ENCODE measurements around the gene SOCS3.
"Not testable (repeated sequence)": the region's sequence is repeated elsewhere in the genome, so short reads cannot be mapped to it uniquely, and the experiment has no call there.

SOCS3 gene

DNA sequence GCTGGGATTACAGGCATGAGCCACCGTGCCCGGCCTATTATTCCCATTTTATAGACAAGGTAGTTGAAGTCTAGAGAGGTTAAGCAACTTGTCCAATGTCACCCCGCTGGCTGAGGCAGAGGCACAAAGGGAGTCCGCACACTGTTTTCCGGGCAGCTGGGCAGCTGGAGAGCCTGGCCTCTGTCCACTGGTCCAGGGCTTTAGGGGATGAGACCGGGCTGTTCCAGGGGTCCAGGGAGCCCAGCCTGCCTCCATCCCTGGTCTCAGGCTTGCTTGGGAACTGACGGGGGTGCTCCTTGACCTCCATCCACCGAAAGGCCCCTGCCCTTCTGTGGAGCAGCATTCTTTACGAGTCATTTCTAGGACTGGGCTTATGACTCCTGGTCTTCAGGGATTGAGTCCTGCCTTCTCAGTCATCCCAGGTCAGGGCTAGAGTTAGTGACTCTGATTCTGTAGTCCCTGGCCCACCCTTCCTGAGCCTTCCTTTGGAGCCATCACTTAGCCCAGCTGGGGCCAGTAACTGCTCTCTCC lies 37.5 kb downstream of the SOCS3 start:
- H3K4me1 Mint-ChIP-seq: peaks cover 35% of the 10 kb centered on the region
- H3K27me3 Mint-ChIP-seq: no peaks in the 10 kb centered on the region
- no peaks in the 10 kb centered on the region for H3K9me3 Mint-ChIP-seq
- H3K27ac Mint-ChIP-seq: no peak overlapping the region
- H3K36me3 Mint-ChIP-seq: no peaks in the 10 kb centered on the region
- no peak for ATAC-seq
- no peak overlapping the region for H3K4me3 Mint-ChIP-seq

DNA sequence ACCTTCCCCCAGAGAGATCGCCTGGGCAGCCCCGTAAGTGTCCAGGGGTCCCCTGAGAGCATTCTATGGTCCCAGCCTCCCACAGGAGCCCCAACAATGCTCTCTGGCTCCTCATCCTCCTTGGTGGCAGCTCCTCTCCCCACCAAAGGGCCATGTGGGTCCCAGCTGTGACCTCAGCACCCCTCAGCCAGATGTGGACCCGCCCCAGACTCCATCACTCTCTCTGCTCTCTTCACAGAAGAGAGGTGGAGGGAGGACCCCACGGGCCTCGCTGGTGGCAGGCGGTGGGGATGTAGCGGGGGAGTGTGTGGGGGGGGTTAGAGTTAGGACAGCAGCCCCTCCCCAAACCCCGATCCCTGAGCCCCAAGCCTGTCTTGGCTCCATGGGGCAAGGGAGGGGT lies 41.0 kb downstream of the SOCS3 start:
- peaks cover 54% of the 10 kb centered on the region for H3K4me1 Mint-ChIP-seq
- no peaks in the 10 kb centered on the region for H3K36me3 Mint-ChIP-seq

DNA sequence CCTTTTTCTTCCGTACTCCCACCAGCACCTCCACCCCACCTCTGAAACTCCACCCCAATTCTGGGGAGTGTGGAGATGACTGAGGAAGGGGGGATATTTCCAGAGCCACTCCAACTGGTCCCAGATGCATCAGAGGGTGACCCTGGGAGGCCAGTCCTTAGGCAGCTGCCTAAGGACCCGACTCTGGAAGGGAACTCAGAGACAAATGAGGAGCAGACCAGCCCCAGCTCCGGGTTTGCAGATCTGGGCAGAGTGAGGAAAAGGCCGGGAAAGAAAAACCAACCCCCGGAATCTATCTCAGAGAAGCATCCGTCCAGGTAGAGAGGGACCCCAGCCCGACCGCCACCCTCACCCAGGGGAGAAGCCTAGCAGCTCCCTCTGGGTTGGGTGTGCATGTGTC lies 41.5 kb downstream of the SOCS3 start:
- Mint-ChIP-seq H3K9me3 (no peaks in the 10 kb centered on the region), H3K4me1 (peaks cover 53% of the 10 kb centered on the region), H3K4me3 (no peak overlapping the region), H3K27me3 (no peaks in the 10 kb centered on the region), H3K36me3 (no peaks in the 10 kb centered on the region), H3K27ac (no peak overlapping the region)
- no peak for ATAC-seq

More for the DNA sequence above, 41.0 kb downstream of the SOCS3 start:
- ATAC-seq: no peak
- Mint-ChIP-seq H3K27ac (no peak overlapping the region), H3K9me3 (no peaks in the 10 kb centered on the region), H3K4me3 (no peak overlapping the region), H3K27me3 (no peaks in the 10 kb centered on the region)

DNA sequence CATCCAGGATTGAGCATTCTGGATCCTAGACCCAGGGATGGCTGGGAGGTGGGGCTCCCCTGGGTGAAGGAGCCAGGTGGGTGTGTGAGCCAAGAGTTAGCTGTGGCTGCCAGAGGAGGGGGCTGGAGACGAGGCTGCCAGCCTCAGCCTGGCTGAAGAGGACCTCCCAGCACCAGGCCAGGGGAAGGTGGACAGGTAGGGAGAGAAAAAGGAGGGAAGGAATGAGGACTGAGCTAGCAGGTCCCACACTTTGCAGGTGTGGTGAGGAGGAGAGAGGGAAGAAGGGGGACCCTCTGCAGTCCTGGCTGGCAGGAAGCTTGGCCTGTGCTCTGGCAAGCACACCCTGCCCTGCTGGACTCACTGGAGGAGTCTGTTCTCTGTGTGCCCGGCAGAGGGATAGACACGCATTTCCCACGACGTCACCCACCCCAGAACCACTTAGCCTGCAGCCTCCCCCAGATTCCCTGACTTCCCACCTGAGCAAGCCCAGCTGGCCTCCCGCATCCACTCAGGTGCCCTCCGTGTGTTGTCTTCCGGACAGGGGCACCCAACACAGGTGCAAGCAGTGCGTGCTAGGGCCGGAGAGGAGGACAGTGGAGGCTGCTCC lies 42.0 kb downstream of the SOCS3 start:
- Mint-ChIP-seq H3K36me3 (no peaks in the 10 kb centered on the region), H3K27ac (peak overlapping the region; percentile 89), H3K4me3 (no peak overlapping the region), H3K27me3 (no peaks in the 10 kb centered on the region), H3K4me1 (peaks cover 58% of the 10 kb centered on the region), H3K9me3 (no peaks in the 10 kb centered on the region)
- ATAC-seq: no peak

DNA sequence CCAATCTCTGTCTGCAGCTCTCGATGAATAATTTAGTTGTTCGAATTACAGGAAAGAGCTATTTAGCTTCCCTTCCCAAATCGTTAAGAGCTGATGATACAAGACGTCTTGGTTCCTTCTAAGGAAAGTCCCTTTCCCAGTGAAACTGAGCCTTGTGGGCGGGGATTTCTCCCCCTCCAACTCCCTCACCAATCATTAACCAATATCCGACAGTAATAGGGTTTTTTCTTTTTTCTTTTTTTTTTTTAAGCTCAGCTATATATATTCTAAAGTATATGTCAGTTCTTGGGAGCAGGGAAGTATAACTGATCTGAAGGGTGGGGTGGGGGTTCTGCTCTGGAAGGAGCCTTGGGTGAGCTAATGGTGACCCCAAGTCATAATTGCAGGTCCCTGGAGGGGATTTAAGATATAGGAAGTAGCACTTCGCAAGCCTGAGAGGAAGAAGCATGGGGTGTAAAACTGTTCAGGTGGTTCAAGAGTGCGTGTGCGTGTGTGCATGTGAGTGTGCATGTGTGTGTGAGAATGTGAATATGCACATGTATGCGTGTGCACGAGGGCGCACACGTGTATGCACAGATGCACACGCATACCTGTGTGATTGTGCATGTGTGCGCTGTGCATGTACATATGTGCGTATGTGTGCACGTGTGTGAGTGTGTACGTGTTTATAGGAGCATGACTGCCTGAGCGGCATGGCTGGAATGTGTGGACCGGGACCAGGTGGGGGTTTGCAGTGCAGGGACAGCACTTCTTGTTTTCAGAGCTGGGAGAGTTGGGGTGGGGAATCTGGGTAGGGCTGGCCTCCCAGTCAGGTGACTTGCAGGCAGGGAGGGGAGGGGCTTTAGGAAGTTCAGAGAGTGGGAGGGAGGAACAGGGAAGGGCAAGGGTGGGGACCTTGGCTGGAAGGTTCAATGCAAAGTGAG lies 42.7 kb downstream of the SOCS3 start:
- H3K4me3 Mint-ChIP-seq: peak overlapping the region; percentile 52
- ATAC-seq: peak; percentile 47
- H3K4me1 Mint-ChIP-seq: peaks cover 62% of the 10 kb centered on the region
- no peaks in the 10 kb centered on the region for H3K9me3 Mint-ChIP-seq
- H3K27ac Mint-ChIP-seq: peak overlapping the region; percentile 89
- H3K27me3 Mint-ChIP-seq: no peaks in the 10 kb centered on the region
- no peaks in the 10 kb centered on the region for H3K36me3 Mint-ChIP-seq

DNA sequence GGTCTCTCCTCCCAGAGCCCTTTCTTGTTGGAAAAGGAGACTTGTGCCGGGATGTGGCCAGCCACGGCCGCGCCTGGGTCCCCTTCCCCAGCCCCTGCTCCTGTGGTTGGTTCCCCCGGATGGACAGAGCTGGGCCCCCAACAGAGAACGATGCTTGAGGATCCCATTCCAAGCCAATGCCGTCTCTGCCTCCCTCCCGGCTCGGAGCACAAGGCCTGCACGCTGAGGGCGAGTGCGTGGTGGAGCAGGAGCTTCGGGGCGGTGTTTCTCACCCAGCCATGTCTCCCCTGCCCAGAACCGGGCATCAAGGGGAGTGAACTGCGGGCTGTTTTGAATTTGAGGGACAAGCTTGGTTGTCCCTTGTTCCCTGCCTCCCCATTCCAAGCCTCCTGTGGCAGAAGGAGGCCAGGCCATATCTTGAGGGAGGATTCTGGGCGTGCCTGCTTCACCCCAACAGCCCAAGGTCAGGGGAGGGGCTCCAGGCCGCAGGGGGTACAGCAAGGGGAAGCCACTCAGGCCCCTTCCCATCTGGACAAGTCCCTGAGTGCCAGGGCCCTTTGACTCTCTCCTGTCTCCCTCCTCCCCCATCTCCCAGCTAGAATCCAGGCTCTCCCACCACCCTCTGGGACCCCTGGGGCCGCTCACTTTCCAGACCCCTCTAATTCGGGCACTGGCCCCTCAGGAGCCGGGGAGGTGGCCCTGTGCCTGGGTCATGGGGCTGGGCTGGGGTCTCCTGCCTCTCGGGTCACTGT lies 43.6 kb downstream of the SOCS3 start:
- peaks cover 62% of the 10 kb centered on the region for H3K4me1 Mint-ChIP-seq
- peak overlapping the region; percentile 89 for H3K27ac Mint-ChIP-seq
- peak overlapping the region; percentile 56 for H3K4me3 Mint-ChIP-seq
- H3K36me3 Mint-ChIP-seq: no peaks in the 10 kb centered on the region
- ATAC-seq: no peak
- no peaks in the 10 kb centered on the region for H3K27me3 Mint-ChIP-seq
- no peaks in the 10 kb centered on the region for H3K9me3 Mint-ChIP-seq

DNA sequence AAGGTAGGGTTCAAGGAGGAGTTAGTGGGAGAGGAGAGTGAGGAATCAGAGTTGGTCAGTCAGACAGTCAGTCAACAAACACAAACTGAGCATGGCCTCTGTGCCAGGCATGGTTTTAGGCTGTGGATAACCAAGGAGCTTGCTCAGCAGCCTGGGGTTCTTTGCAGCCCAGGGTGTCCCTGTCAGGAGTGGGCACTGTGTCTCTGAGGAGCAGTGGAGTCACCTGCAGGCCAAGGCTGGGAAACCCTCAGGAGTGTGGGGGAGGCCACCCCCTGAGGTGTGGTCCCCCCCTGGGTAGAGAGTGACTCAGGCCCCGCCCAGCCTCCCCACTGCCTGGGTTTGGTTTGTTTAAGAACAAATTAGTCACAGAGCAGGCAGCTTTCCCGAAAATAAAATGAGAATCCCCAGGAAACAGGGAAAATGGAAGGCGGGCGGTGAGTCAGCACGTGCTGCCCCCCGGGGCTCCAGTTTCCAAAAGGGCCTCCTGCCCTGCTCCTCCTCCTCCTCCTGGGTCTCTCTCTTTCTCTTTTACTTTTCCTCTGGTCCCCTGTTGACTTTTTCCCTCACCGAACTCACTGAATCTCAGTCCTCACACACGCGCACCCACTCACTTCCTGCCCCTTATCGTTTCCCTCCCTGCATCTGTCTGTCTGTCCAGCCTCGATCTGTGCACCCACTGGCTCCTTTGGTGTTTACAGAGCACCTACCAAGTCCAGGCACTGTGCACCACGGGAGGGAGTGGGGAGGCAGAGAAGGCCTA lies 44.3 kb downstream of the SOCS3 start:
- H3K4me3 Mint-ChIP-seq: peak overlapping the region; percentile 56
- H3K27ac Mint-ChIP-seq: peak overlapping the region; percentile 89
- H3K27me3 Mint-ChIP-seq: no peaks in the 10 kb centered on the region
- H3K4me1 Mint-ChIP-seq: peaks cover 62% of the 10 kb centered on the region
- no peaks in the 10 kb centered on the region for H3K36me3 Mint-ChIP-seq
- peak; percentile 44 for ATAC-seq
- no peaks in the 10 kb centered on the region for H3K9me3 Mint-ChIP-seq

DNA sequence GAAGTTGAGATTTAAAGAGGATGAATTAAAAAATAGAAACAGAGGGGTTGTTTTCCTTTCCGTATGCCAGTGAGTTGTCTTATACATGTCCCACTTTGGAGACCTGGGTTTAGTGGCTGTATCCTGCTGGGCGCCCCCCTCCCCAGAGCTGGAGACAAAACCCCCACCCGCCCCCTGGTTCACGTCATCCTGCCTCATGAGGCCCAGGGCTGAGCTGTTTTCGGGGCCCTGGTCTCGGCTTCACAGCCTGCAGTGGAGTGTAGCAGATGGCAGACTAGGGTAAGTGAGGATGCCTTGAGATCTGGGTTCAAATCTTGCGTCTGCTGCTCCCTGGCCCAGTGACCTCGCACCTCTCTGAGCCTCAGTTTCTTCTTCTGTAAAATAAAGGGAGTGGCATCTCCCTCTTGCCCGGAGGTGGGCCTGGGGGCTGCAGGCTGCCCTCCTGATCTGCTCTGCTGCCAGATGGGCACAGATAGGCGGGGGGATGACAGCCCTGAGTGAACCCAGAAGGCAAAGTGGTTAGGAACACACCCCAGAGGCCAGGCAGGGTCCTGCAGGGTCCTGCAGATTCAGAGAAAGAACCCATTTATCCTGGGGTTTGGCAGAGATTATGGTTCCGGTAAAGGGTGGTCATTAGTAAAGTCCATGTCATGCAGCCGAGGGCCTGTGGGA lies 45.1 kb downstream of the SOCS3 start:
- no peaks in the 10 kb centered on the region for H3K27me3 Mint-ChIP-seq
- H3K4me1 Mint-ChIP-seq: peaks cover 62% of the 10 kb centered on the region
- H3K36me3 Mint-ChIP-seq: no peaks in the 10 kb centered on the region
- peak overlapping the region; percentile 89 for H3K27ac Mint-ChIP-seq
- H3K4me3 Mint-ChIP-seq: peak overlapping the region; percentile 47
- ATAC-seq: no peak
- H3K9me3 Mint-ChIP-seq: no peaks in the 10 kb centered on the region

DNA sequence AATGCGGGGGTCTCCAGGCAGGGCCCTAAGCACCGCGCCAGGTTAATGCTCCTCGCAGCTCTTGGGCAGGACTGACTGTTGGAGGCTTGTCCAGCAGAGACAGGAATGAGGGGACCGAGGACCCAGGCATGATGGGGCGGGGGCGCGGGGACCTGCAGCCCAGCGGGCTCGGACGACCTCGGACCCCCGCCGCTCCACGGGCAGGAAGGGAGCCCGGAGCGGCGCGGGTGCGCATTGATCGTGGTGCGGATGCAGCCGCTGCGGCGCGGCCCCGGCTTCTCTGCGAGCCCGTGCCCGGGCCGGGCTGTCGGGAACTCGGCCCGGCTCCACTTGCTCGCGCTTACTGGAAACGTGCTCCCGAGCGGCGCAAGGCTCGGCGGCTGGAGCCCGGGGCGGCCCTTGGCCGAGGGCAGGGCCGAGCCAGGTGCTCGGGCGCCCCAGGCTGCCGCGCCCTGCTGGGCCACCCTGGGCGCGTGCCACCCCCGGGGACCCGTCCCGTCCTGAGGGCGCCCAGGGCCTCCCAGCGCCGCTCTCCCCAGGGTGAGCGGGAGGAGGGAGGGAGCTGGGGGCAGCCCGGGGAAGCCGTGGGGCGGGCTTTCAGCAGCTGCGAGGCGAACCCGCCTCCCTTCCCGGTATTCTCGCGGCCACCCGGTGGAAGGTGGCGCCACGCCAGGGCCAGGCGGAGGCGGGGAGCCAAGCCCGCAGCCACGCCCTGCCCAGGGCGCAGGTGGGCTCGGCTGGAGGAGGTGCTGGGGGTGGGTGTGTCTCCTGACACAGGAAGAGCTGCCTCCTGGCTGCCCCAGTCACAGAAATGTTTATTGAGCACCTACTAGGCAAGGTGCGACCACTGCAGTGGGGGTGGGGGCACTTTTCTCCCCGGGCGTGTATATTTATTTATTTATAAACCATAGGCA lies 45.9 kb downstream of the SOCS3 start:
- Mint-ChIP-seq H3K36me3 (no peaks in the 10 kb centered on the region), H3K4me3 (peak overlapping the region; percentile 75), H3K4me1 (peaks cover 55% of the 10 kb centered on the region), H3K27ac (peak overlapping the region; percentile 89), H3K9me3 (no peaks in the 10 kb centered on the region), H3K27me3 (no peaks in the 10 kb centered on the region)
- ATAC-seq: peak; percentile 79

DNA sequence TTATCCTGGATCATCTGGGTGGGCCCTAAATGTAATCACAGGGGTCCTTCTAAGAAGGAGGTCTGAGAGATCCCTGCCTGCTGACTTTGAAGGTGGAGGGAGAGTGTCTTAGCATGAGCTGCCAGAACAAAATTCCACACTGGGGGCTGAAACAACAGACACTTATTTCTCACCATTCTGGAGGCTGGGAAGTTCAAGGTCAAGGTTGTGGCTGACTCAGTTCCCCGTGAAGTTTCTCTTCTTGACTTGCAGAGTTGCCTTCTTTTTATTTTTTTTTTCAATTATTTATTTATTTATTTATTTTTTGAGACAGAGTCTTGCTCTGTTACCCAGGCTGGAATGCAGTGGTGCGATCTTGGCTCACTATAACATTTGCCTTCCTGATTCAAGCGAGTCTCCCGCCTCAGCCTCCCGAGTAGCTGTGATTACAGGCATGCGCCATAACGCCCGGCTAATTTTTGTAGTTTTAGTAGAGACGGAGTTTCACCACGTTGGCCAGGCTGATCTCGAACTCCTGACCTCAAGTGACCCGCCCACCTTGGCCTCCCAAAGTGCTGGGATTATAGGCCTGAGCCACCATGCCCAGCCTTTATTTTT lies 50.1 kb downstream of the SOCS3 start:
- peaks cover 18% of the 10 kb centered on the region for H3K4me1 Mint-ChIP-seq
- not testable (repeated sequence) for H3K9me3 Mint-ChIP-seq, H3K27me3 Mint-ChIP-seq, H3K27ac Mint-ChIP-seq, ATAC-seq, H3K4me3 Mint-ChIP-seq, H3K36me3 Mint-ChIP-seq

DNA sequence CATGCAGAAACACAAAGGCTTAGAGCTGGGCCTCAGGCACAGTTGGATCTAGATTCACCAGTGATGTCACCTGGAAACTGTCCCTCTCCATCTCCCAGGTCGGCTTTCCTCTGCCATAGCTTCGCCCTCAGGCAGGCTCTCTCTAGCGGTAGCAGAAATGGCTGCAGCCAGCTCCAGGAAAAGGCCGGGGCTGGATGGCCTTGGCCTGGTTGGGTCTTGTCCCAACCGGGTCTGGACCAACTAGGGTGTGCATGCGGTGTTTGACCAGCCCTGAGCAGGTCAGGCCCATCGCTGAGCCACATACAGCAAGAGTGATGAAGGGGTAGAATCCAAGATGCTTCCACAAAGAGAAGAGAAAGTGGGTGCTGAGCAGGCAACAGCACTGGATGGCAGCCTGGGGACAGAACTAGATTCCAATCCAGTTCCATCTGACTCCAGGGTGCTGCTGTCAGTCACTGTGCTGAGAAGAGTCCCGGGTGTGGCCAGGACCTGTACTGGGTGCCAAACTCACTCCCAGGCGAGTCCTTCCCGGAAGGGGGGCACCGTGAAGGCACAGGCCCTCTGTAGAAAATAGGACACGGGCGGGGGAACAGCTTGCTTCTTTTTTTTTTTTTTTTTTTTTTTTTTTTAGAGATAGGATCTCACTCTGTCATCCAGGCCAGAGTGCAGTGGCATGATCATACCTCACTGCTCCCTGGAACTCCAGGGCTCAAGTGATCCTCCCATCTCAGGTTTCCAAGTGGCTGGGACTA lies 51.8 kb downstream of the SOCS3 start:
- Mint-ChIP-seq H3K4me3 (no peak overlapping the region), H3K27me3 (no peaks in the 10 kb centered on the region), H3K4me1 (peaks cover 6% of the 10 kb centered on the region), H3K9me3 (peaks cover 3% of the 10 kb centered on the region), H3K36me3 (no peaks in the 10 kb centered on the region), H3K27ac (no peak overlapping the region)
- no peak for ATAC-seq

DNA sequence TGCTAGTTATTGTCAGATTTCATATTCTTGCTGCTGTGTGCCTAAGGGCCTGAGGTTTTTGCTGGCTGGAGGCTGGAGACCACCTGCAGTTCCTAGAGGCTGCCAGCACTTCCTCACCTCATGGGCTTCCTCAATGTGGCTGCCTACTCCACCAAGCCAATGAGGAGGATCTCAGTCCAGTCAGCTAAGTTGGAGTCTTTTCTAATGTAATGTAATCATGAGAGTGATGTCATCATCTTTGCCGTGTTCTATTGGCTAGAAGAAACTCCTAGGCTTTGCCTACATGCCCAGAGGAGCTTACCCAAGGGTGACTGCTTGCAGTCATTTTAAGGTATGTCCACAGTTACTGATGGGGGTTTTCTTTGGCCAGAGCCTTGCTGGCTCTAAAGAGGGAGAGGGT lies 53.0 kb downstream of the SOCS3 start:
- no peaks in the 10 kb centered on the region for H3K36me3 Mint-ChIP-seq
- no peak overlapping the region for H3K4me3 Mint-ChIP-seq
- H3K9me3 Mint-ChIP-seq: peaks cover 3% of the 10 kb centered on the region
- H3K4me1 Mint-ChIP-seq: no peaks in the 10 kb centered on the region
- H3K27me3 Mint-ChIP-seq: no peaks in the 10 kb centered on the region
- no peak overlapping the region for H3K27ac Mint-ChIP-seq
- ATAC-seq: no peak

All from stimulated activated memory B cell treated with anti-CD40 and anti-IgM and Interleukin-4, amounts not matched to agents 10 μg/mL and 1 μg/mL and 100 μg/mL, for 72 hours (primary cell).